Stimulated activated CD8-positive, alpha-beta memory T cell treated with anti-CD3 and anti-CD28 coated beads, Interleukin-12 subunit alpha, Interleukin-12 subunit beta, amount 100 ng/mL, for 24 hours (primary cell): ENCODE results near the gene KLHL30.
"Not testable (repeated sequence)": the region's sequence is repeated elsewhere in the genome, so short reads cannot be mapped to it uniquely, and the experiment has no call there.

ENCODE experiments used
- DNase-seq: peaks from one replicate; pipeline ENCODE4 v3.0.0-alpha.2; 2020; ENCODE audit errors: extremely low read depth

KLHL30 gene

DNA sequence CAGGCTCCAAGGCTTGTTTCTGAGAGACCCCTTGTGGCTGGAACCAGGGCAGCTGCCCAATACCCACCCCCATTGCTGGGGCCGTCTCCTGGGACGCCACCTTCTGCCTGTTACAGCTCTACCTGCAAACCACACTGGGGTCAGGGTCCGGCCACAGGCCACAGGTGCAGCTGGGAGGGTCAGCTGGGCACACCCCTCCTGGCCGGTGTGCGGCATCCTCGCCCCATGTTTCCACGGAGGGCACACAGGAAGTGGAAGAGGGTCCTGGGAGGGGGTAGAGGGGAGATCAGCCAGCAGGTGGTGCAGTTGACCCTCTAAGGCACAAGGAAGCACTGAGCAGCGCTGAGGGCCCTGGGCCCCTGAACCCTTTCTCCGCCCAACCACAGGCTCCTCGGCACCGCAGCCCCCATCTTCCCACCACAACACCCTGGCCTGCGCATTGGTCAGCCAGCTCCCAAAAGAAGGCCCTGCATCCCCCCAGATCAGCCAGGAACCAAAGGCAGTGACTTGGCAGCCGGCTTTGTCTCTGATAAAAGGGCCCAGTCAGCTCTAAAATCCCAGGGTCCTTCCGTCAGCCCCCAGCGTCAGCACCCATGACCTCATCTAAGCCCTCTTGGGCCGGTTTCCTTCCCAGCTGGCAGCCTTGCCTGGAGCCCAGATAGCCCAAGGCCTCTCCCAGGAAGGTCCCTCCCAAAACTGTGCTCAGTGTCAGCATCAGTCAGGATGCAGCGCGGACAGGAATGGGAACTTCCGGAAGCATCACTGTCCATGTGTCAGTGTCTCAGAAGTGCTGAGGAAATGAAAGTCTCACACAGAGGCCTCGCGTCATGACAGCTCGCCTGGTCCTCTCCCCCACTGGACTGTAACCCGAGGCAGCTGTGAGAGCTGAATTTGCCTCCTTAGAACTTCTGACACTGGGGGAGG is 22.0 kb downstream of the KLHL30 start:
- no peak for DNase-seq

DNA sequence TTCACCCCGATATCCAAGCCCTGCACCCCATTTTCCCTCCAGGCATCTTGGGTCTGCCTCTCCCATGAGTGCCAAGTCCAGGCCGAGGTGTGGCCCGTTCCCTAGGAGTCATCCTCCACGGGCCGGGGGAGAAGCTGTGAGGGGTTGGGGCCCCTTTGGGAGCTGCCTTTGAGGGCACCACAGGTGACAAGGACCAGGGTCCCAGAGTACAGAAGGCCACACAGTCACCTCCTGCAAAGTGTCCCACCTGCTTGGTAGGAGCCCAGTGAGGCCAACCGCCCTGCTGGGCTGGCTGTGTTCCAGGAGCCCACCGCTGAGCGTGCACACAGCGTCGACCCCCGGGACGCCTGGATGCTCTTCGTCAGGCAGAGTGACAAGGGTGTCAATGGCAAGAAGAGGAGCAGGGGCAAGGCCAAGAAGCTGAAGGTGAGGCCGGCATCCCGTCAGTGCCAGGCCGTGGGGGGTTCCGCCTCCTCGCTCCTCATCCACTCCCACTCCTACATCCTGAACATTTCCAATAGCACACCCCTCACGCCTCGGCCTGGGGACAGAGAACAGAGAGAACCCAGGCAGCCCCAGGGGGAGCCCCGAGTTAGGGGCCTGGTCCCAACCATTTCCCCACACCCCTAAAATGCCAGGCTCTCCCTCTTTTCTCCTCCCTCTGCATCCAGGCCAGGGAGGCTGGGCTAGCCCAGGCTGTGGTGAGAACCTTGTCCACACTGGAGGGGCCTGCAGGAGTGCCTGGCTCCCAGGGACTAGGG is 23.0 kb downstream of the KLHL30 start:
- no peak for DNase-seq

- DNase-seq, result no peak
These were observed 23.9 kb downstream of the KLHL30 start for GRCh38 chr2:238162251-238162845.

GRCh38 chr2:238162846-238163441 is 24.5 kb downstream of the KLHL30 start:
- DNase-seq, result no peak

GRCh38 chr2:238163481-238164198 is 25.2 kb downstream of the KLHL30 start:
- no peak for DNase-seq

DNA sequence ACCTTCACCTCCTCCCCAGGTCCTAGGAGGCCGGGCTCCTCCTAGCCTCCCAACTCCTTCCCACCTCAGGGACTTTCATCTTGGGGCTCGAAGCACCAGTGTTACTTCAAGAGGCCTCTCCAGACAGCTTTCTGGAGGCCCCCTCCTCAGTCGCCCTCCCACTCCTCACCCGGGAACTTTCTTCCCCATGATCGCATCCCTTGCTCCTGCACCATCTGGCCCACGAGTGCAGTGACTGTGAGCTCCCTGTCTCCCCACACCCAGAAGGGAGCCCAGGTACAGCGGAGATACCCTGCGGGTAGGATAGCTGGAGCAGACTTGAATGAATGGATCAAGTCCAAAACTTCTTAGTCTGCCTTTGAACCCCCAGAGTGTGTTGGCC is 26.4 kb downstream of the KLHL30 start:
- DNase-seq, result no peak

GRCh38 chr2:238165288-238165921 is 26.9 kb downstream of the KLHL30 start:
- no peak for DNase-seq

- no peak for DNase-seq
These were observed 28.2 kb downstream of the KLHL30 start for GRCh38 chr2:238166391-238167343.

- DNase-seq, result no peak
These were observed 28.9 kb downstream of the KLHL30 start for GRCh38 chr2:238167344-238167715.

- no peak for DNase-seq
These were observed 29.3 kb downstream of the KLHL30 start for GRCh38 chr2:238167761-238168160.

- DNase-seq, result no peak
These were observed 30.0 kb downstream of the KLHL30 start for GRCh38 chr2:238168196-238169047.

DNA sequence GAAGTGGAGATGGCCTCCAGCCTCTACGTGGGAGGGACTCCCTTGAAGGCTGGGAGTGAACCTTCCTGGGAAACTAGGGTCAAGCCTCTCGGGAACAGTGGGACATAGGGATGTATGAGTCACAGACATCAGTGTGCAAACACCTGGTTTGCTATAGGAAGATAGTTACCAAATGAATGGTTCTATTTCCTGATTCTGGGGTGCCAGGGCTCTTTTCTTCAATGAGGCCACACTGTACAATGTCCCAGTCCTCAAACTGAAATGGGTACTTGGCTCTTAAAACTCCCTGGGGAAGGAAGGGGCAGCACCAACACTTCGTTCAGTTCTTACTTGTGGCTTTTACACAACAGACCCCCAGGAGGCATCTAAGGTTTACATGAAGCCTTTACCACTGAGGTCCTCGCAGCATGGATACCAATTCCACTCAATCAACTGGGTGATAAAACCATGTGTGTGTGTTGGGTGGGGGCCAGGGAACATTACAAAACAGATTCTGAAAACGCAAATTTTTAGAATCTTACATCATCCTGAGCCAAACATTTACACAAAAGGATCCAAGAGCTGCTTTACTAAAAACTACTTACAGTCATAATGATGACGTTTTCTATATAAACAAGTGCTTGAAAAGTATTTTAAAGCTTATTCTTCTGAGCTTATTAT is 30.7 kb downstream of the KLHL30 start:
- DNase-seq, result no peak

DNA sequence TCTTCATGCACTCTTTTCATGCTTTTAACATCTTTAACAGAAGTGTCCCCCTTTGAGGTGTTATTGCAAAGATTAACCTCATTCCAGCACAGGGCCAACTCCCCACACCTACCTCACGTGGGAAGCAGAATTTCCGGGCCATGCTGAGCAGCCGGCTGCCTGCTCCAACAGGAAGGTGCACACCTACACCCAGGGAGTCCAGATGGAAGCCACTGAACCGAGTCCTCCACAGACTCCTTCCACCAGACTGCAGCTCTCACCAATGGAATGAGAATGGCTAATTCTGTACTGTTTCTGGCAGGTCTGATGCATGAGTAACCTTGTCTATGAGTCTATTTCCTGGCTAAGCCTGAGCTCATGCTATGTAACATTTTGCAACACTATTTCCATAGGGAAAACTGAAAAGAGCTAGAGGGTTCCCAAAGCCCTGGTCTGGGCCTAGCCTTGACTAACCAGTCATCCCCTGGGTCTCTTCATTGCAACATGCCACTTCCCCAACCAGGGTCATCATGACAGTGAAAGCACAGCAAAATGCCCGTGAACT is 31.3 kb downstream of the KLHL30 start:
- DNase-seq, result no peak

DNA sequence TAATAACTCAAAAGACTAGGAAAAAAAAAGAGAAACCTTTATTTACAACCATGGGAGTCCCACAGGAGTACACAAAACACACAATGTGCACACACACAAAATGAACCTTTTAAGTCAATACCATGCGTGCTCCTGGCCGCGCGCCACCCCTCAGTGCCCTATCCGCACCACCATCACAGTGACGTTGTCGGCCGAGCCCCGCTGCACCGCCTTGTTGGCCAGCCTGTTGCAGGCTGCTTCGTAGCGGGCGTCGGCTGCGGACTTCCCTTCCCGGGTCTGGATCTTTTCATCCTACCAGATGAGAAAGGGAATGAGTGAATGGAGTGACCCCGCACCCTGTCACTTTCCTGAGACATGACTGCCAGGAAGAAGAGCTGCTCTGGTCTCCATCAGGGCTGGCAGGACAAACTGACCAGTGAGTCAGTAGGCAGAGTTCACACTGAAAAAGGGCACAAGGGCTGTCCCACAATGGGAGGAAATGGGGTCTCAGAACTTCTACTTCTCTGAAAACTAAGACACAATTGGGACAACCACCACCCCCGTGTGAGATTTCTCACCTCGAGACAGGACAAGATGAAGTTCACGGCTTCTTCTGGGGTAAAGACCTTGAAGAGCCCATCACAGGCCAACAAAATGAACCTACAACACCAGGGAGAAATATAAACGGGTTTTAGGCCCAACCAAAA is 32.1 kb downstream of the KLHL30 start:
- DNase-seq, result no peak

GRCh38 chr2:238171072-238171431 is 32.6 kb downstream of the KLHL30 start:
- DNase-seq, result not testable (repeated sequence)

GRCh38 chr2:238171575-238172187 is 33.2 kb downstream of the KLHL30 start:
- no peak for DNase-seq

GRCh38 chr2:238172439-238172838 is 34.0 kb downstream of the KLHL30 start:
- DNase-seq, result no peak
